Tibial nerve (tissue), 4 donors: ENCODE data around the gene BCS1L. TPM values are rescaled to one million over a fixed set of nuclear protein-coding genes. Genes with fewer than 3 reads are reported as not detected.

ENCODE experiments used
- DNase-seq, 2 donors: peaks; one replicate each; pipeline ENCODE4 v3.0.0-alpha.2; 2019; ENCODE audit warnings: low spot score in 2 of 2
- H3K27ac ChIP-seq, 4 donors: fragments of 200-600 bp; sonication (generic) in 3 of 4; one replicate each; pipeline ENCODE4 v1.5.1; 2017 to 2019; ENCODE audit warnings: mild to moderate bottlenecking in 1 of 4
- H3K27me3 ChIP-seq, 2 donors: fragments of 200-600 bp; sonication (generic) in 1 of 2; one replicate each; pipeline versions ENCODE4 v1.5.1 to v1.6.0; 2017 to 2019
- H3K36me3 ChIP-seq, 3 donors: fragments of 200-600 bp; sonication (generic); one replicate each; pipeline ENCODE4 v1.5.1; 2018 to 2019
- H3K4me1 ChIP-seq, 4 donors: fragments of 200-600 bp; sonication (generic) in 3 of 4; one replicate each; pipeline ENCODE4 v1.5.1; 2017 to 2019
- H3K4me3 ChIP-seq, 4 donors: fragments of 200-600 bp; sonication (generic) in 3 of 4; one replicate each; pipeline ENCODE4 v1.5.1; 2017 to 2019; ENCODE audit warnings: mild to moderate bottlenecking in 1 of 4, moderate library complexity in 1 of 4
- H3K9me3 ChIP-seq, 4 donors: fragments of 200-600 bp; sonication (generic) in 3 of 4; one replicate each; pipeline ENCODE4 v1.5.1; 2017 to 2019
- CTCF ChIP-seq, 5 experiments: fragments of 200-600 bp in 3 of 5; fragments of 450-650 bp in 2 of 5; sonication (generic) in 3 of 5; IDR thresholded peaks; one replicate each; pipeline ENCODE4 v1.5.1; 2016 to 2019; ENCODE audit warnings: antibody characterized with exemption in 5 of 5, mild to moderate bottlenecking in 3 of 5, moderate library complexity in 2 of 5
- EP300 ChIP-seq, 2 donors: sonication (generic); formaldehyde crosslinking; IDR thresholded peaks; one replicate each; pipeline ENCODE4 v1.6.1; 2017; ENCODE audit warnings: antibody characterized with exemption in 2 of 2, mild to moderate bottlenecking in 1 of 2
- POLR2A ChIP-seq, 2 donors: fragments of 450-650 bp; IDR thresholded peaks; one replicate each; pipeline ENCODE4 v1.6.1; 2017; ENCODE audit warnings: antibody characterized with exemption in 2 of 2, mild to moderate bottlenecking in 2 of 2, moderate library complexity in 2 of 2
- WGBS, 2 donors: methylation state at CpG; one replicate each; pipeline ENCODE4 v1.1.5; 2018; 5-methylcytosine and 5-hydroxymethylcytosine counted together
- total RNA-seq, 4 donors: library from RNA; depleted of rRNA; stranded (reverse); fragments of >200 nt; gene quantifications; one replicate each; pipeline ENCODE4 v1.1.0, GENCODE V29; 2016

The BCS1L gene
- total RNA-seq: 10 to 100 TPM; 28.2 to 45.2 (median 38.0) TPM

GRCh38 chr2:218659258-218659987 lies at the start of gene BCS1L, which contains the start of gene ZNF142:
Gene BCS1L, plus strand, starts transcription at chr2:218659683. Its CDS starts 1,305 bp downstream, at chr2:218660988.
Gene ZNF142, minus strand, starts transcription at chr2:218659623. Its CDS starts 3,194 bp downstream, at chr2:218656429.
- DNase-seq: peak; percentile 82 to 94
- 1% methylated on average over 46 to 48 of the region's 49 CpGs for WGBS, 2 donors
- Histone ChIP-seq H3K27ac (peak within 1 kb of the TSS; percentile 15 to 89 (median 66)), H3K4me1 (peaks cover 0 to 36% (median 12%) of the 10 kb centered on the region in 4 donors), H3K4me3 (peak within 1 kb of the TSS; percentile 57 to 91 (median 67)), H3K9me3 (no peaks in the 10 kb centered on the region), H3K27me3 (no peaks in the 10 kb centered on the region), H3K36me3 (peaks cover 0 to 63% (median 13%) of the 10 kb centered on the region in 3 donors)
- TF ChIP-seq POLR2A (IDR thresholded peaks at IDR 0.05) (peak; percentile 18 to 35), EP300 (IDR thresholded peaks at IDR 0.05) (peak; percentile 47 to 68), CTCF (IDR thresholded peaks at IDR 0.05) (no peak)

DNA sequence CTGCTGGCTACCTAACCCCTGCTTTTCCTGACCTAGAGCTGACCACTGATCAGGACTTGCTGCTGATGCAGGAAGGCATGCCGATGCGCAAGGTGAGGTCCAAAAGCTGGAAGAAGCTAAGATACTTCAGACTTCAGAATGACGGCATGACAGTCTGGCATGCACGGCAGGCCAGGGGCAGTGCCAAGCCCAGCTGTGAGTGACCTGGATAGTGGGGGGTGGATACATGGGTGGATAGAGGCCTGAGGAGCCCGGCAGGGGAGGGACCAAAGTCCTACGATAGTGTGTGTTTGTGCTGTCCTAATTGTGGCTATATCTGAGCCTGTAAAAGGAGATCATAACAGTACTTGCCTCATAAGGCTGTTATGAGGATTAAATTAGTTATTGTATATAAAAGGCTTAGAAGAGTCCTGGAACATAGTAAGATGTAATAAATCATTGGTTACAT lies 43.6 kb upstream of the BCS1L start:
- H3K27ac ChIP-seq: no peak overlapping the region
- 74 to 86% methylated on average over 6 of the region's 6 CpGs for WGBS, 2 donors
- no peak overlapping the region for H3K4me3 ChIP-seq
- TF ChIP-seq EP300 (IDR thresholded peaks at IDR 0.05) (no peak), POLR2A (IDR thresholded peaks at IDR 0.05) (no peak), CTCF (IDR thresholded peaks at IDR 0.05) (no peak)
- H3K36me3 ChIP-seq: peaks cover 0 to 19% (median 0%) of the 10 kb centered on the region in 3 donors
- no peak for DNase-seq
- no peaks in the 10 kb centered on the region for H3K27me3 ChIP-seq
- H3K4me1 ChIP-seq: no peaks in the 10 kb centered on the region
- H3K9me3 ChIP-seq: no peaks in the 10 kb centered on the region

- no peaks in the 10 kb centered on the region for H3K4me1 ChIP-seq
- 87 to 88% methylated on average over 9 of the region's 9 CpGs for WGBS, 2 donors
- no peak for DNase-seq
- no peaks in the 10 kb centered on the region for H3K9me3 ChIP-seq
- TF ChIP-seq POLR2A (IDR thresholded peaks at IDR 0.05): no peak
- no peak for TF ChIP-seq CTCF (IDR thresholded peaks at IDR 0.05)
- TF ChIP-seq EP300 (IDR thresholded peaks at IDR 0.05): no peak
- H3K36me3 ChIP-seq: peaks cover 0 to 19% (median 0%) of the 10 kb centered on the region in 3 donors
- H3K27me3 ChIP-seq: no peaks in the 10 kb centered on the region
- H3K27ac ChIP-seq: no peak overlapping the region
- H3K4me3 ChIP-seq: no peak overlapping the region
Measured at GRCh38 chr2:218618102-218618860, 41.2 kb upstream of the BCS1L start.

DNA sequence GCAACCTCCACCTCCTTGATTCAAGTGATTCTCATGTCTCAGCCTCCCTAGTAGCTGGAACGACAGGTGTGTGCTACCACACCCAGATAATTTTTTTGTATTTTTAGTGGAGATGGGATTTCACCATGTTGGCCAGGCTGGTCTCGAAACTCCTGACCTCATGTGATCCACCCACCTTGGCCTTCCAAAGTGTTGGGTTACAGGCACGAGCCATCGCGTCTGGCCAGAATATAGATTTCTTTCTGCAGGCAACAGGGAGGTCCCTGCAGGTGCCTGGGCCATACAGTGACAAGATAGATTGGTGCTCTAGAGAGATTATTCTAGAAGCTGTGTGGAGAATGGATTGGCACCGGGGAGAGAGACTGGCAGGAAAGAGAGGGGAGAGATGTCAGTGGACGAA lies 38.5 kb upstream of the BCS1L start:
- Histone ChIP-seq H3K4me1 (no peaks in the 10 kb centered on the region), H3K27me3 (no peaks in the 10 kb centered on the region), H3K4me3 (no peak overlapping the region), H3K9me3 (no peaks in the 10 kb centered on the region), H3K36me3 (peaks cover 0 to 24% (median 0%) of the 10 kb centered on the region in 3 donors), H3K27ac (no peak overlapping the region)
- DNase-seq: no peak
- 76 to 81% methylated on average over 7 of the region's 7 CpGs for WGBS, 2 donors
- no peak for TF ChIP-seq EP300 (IDR thresholded peaks at IDR 0.05)
- TF ChIP-seq CTCF (IDR thresholded peaks at IDR 0.05): no peak
- TF ChIP-seq POLR2A (IDR thresholded peaks at IDR 0.05): no peak
